ENCODE measurements around the gene INPPL1.

DNA sequence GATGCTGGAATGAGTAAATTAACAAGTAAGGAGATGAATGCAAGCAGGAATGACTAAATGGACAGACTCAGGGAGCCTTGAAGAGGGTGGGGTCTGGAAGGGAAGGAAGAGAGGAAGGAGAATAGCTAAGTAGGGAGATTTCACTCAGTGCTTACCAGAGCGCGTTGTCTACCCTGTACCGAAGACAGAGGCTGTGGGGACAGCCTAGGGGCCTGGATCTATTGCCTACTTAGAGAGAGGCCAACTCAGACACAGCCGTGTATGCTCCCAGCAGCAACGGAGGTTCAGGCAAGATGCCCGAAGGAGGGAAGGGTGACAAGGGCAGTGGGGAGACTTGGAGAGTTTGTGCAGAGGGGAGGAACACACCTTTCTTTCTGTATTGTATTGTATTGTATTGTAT, 7.9 kb upstream of the INPPL1 start, which contains the start of gene FOLR2:
- TF ChIP-seq, protein P1, sequence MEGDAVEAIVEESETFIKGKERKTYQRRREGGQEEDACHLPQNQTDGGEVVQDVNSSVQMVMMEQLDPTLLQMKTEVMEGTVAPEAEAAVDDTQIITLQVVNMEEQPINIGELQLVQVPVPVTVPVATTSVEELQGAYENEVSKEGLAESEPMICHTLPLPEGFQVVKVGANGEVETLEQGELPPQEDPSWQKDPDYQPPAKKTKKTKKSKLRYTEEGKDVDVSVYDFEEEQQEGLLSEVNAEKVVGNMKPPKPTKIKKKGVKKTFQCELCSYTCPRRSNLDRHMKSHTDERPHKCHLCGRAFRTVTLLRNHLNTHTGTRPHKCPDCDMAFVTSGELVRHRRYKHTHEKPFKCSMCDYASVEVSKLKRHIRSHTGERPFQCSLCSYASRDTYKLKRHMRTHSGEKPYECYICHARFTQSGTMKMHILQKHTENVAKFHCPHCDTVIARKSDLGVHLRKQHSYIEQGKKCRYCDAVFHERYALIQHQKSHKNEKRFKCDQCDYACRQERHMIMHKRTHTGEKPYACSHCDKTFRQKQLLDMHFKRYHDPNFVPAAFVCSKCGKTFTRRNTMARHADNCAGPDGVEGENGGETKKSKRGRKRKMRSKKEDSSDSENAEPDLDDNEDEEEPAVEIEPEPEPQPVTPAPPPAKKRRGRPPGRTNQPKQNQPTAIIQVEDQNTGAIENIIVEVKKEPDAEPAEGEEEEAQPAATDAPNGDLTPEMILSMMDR (IDR thresholded peaks at IDR 0.05; ENCODE audit: borderline replicate concordance, extremely low read depth, low read length, poor library complexity, severe bottlenecking) = no peak
- no peak for TF ChIP-seq EZH2 (IDR thresholded peaks at IDR 0.05; ENCODE audit: borderline replicate concordance, low read depth, low read length, severe bottlenecking)
